Lower lobe of right lung (tissue), 2 donors: ENCODE data around the gene OGG1. TPM values are rescaled to one million over a fixed set of nuclear protein-coding genes. Genes with fewer than 3 reads are reported as not detected.
A peak's percentile ranks its signal among the peaks of the same experiment; 100 is the strongest.

Experiments
- ATAC-seq, 2 donors: fragments of 200-7000 bp; cut with Tn5 transposase; one replicate each; pipeline ENCODE4 v1.9.1; 2020 to 2022; ENCODE audit warnings: mild to moderate bottlenecking in 2 of 2, moderate library complexity in 2 of 2
- DNase-seq: peaks from one replicate; pipeline ENCODE4 v3.0.0-alpha.2; 2020
- H3K27ac ChIP-seq: fragments of 200-600 bp; one replicate; pipeline ENCODE4 v1.8.0; 2022
- H3K27me3 ChIP-seq: fragments of 200-600 bp; one replicate; pipeline ENCODE4 v1.8.0; 2022; ENCODE audit warnings: low read depth
- H3K36me3 ChIP-seq: fragments of 200-600 bp; one replicate; pipeline ENCODE4 v1.8.0; 2022; ENCODE audit warnings: mild to moderate bottlenecking
- H3K4me1 ChIP-seq: fragments of 200-600 bp; one replicate; pipeline ENCODE4 v1.8.0; 2022
- H3K4me3 ChIP-seq: fragments of 200-600 bp; one replicate; pipeline ENCODE4 v1.8.0; 2022; ENCODE audit warnings: mild to moderate bottlenecking
- H3K9me3 ChIP-seq: fragments of 200-600 bp; one replicate; pipeline ENCODE4 v1.8.0; 2022
- intact Hi-C: fragments of 100-400 bp; cut with DNase I; formaldehyde crosslinking; loops from one replicate; pipeline ENCODE4 v1.11.0; 2022
- total RNA-seq: library from RNA; stranded (reverse); fragmentation: NEBNext Ultra II Directional; extraction: Animal tissue kit (Norgen Biotek cat#: 25700); gene quantifications from one replicate; pipeline ENCODE4 v1.2.1, GENCODE V29; 2021
- TF ChIP-seq, protein P1 (sequence below): fragments of 200-600 bp; IDR thresholded peaks from one replicate; pipeline ENCODE4 v1.8.0; 2022; ENCODE audit warnings: antibody characterized with exemption, mild to moderate bottlenecking
- donor health status: DM: no; HTN: yes; CAD: no; lungs with severe emphysema.

The OGG1 gene
- total RNA-seq, 1 donor from 2014 or later: 21.5 TPM

DNA sequence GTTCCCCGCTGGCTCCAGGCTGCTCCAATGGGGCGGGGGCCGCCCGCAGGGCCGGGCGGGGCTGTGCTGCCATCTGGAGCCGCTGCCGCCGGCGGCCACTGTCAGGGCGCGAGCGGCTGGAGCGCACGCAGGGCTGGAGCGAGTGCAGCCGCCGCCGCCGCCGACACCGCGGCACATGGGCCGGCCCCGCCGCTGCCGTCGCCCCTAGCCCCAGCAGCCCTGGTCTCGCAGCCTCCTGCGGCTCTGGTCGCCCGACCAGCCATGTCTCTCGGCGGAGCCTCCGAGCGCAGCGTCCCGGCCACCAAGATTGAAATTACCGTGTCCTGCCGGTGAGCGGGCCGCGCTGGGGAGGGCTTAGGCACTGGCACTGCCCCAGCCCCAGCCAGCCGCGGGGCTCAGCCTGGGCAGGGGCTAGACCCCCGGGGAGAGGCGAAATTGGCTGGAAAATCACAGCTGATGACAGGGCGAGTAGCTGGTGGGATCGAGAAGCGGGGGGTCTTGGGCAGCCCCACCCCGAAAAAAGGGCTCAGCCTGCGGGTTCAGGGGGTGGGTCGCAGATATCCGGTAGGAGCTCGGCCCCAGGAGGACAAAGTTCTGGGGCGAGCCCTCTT lies 45.9 kb upstream of the OGG1 start, which contains the start of gene CPNE9:
CPNE9 (plus strand) TSS at position 98 of the 611 bp plus-strand sequence; CDS start at position 262, 164 bp downstream.
- Histone ChIP-seq H3K27ac (no peak within 1 kb of the TSS), H3K9me3 (no peaks in the 10 kb centered on the region), H3K4me3 (peak within 1 kb of the TSS; percentile 46), H3K4me1 (peaks cover 12% of the 10 kb centered on the region), H3K36me3 (peaks cover 42% of the 10 kb centered on the region), H3K27me3 (peaks cover 14% of the 10 kb centered on the region)
- intact Hi-C loops: no loop called here
- ATAC-seq: peak; percentile 25 to 31
- TF ChIP-seq, protein P1, sequence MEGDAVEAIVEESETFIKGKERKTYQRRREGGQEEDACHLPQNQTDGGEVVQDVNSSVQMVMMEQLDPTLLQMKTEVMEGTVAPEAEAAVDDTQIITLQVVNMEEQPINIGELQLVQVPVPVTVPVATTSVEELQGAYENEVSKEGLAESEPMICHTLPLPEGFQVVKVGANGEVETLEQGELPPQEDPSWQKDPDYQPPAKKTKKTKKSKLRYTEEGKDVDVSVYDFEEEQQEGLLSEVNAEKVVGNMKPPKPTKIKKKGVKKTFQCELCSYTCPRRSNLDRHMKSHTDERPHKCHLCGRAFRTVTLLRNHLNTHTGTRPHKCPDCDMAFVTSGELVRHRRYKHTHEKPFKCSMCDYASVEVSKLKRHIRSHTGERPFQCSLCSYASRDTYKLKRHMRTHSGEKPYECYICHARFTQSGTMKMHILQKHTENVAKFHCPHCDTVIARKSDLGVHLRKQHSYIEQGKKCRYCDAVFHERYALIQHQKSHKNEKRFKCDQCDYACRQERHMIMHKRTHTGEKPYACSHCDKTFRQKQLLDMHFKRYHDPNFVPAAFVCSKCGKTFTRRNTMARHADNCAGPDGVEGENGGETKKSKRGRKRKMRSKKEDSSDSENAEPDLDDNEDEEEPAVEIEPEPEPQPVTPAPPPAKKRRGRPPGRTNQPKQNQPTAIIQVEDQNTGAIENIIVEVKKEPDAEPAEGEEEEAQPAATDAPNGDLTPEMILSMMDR: no peak
- DNase-seq: no peak

DNA sequence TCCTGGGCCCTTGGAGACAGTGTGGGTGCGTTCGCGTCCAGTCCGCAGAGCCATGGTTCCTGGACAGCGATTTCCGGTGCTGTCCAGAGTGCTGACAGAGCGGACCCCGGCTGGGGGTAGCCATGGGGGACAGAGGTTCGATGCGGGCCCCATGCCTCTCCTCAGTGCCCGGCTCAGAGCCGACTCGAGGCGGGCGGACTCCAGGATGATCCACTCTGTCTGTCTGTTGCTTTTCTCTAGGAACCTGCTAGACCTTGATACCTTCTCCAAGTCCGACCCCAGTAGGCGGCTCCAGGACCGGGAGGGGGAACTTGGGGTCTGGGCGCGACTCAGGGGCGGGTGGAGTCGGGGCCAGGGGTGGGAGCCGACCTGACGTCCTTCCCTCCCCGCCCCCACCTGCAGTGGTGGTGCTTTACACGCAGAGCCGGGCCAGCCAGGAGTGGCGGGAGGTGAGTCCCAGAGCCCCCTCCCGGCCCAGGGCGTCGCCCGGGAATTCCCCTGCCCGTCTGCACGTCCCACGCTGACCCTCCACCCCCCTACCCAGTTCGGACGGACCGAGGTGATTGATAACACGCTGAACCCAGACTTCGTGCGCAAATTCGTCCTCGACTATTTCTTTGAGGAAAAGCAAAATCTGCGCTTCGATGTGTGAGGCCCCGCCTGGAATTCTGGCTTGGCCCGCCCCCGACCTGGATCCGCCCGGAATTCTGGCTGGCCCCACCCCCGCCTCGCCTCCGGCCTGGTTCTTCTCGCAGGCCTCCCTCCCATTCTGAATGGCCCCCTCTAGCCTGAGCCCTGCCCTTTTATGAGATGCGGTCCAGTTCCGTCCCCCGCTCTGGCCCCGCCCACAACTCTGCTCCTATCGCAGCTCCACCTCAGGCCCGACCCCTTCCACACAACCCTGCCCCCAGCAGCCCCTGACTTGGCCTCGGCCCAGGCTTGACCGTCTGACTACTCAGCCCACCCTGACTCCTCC lies 45.1 kb upstream of the OGG1 start:
- ATAC-seq (peak; percentile 68 to 79), DNase-seq (peak; percentile 52)
- H3K36me3 ChIP-seq: peaks cover 35% of the 10 kb centered on the region
- intact Hi-C loops: no loop called here
- no peaks in the 10 kb centered on the region for H3K9me3 ChIP-seq
- TF ChIP-seq, protein P1: no peak
- peaks cover 14% of the 10 kb centered on the region for H3K27me3 ChIP-seq
- peaks cover 12% of the 10 kb centered on the region for H3K4me1 ChIP-seq
- no peak overlapping the region for H3K27ac ChIP-seq
- peak overlapping the region; percentile 46 for H3K4me3 ChIP-seq

DNA sequence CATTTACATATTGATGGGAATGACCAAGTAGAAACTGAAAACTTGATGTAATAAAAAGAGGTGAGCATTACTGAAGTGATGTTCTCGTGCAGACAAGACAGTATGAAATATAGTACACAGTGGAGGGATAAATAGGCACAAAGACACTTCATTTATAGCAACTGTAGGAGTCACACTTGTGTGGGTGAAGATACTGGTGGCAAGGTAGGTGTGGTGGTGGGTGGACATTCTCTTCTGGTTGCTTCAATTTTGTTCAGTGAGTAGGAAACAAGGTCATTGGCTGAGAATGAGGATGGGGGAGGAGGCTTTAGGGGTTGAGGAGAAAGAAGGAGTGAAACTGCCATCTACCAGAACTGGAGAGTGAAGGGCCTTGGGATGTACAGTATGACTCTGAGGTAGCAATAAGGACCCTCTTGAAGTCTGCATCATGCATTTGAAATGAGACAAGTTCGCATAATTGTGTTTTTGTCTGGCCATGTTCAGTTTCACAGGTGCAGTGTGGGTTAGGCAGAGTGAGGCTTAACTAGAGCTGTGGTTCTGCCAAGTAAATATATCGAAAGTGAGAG lies 39.5 kb upstream of the OGG1 start:
- ATAC-seq: no peak
- H3K4me1 ChIP-seq: no peaks in the 10 kb centered on the region
- no peaks in the 10 kb centered on the region for H3K36me3 ChIP-seq
- no peaks in the 10 kb centered on the region for H3K27me3 ChIP-seq
- no peak overlapping the region for H3K27ac ChIP-seq
- TF ChIP-seq, protein P1: no peak
- intact Hi-C loops: no loop called here
- DNase-seq: no peak
- no peaks in the 10 kb centered on the region for H3K9me3 ChIP-seq
- H3K4me3 ChIP-seq: no peak overlapping the region

DNA sequence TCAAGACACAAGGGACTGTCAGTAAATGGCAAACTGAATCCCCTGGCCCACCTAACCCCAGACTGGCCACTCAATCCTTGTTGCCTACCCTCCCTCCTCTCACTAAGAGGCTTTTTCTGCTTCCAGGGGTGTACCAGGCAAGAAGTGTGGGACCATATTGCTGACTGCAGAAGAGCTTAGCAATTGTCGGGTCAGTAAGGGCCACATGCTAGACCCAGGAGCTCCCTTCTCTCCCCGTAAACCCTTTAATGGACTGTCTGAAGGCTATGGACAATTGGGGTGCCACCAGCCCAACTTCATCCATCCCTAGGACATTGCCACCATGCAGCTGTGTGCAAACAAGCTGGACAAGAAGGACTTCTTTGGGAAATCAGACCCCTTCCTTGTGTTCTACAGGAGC lies 37.3 kb upstream of the OGG1 start:
- Histone ChIP-seq H3K36me3 (no peaks in the 10 kb centered on the region), H3K27me3 (no peaks in the 10 kb centered on the region), H3K27ac (no peak overlapping the region), H3K4me1 (peaks cover 5% of the 10 kb centered on the region), H3K4me3 (no peak overlapping the region), H3K9me3 (no peaks in the 10 kb centered on the region)
- intact Hi-C loops: no loop called here
- TF ChIP-seq, protein P1: no peak
- ATAC-seq (no peak), DNase-seq (no peak)

DNA sequence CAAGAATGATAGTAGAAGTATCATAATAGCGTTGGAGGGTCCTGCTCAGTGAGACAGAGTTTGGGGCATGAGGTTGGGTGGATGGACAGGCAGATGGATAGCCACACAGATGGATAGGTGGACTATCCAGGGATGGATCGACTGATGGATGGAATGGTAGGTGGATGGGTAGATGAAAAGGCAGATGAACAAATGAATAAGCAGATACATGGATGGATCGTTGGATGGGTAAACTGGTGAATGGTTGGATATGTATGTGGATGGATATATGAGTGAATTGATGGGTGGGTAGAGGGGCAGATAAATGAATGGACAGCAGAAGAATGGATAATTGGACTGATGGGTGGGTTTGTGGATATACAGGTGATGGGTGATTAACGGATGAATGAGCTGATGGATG lies 36.6 kb upstream of the OGG1 start:
- Histone ChIP-seq H3K4me3 (no peak overlapping the region), H3K27me3 (no peaks in the 10 kb centered on the region), H3K4me1 (peaks cover 5% of the 10 kb centered on the region), H3K9me3 (no peaks in the 10 kb centered on the region), H3K36me3 (no peaks in the 10 kb centered on the region), H3K27ac (no peak overlapping the region)
- intact Hi-C loops: no loop called here
- ATAC-seq (no peak), DNase-seq (no peak)
- TF ChIP-seq, protein P1: no peak
